Esophagus muscularis mucosa (tissue), 4 donors: ENCODE data around the gene IFNA6. TPM values are rescaled to one million over a fixed set of nuclear protein-coding genes. Genes with fewer than 3 reads are reported as not detected.

Experiments
- DNase-seq: peaks from one replicate; pipeline ENCODE4 v3.0.0-alpha.2; 2017; ENCODE audit errors: extremely low spot score
- H3K27ac ChIP-seq, 4 donors: fragments of 200-600 bp; sonication (generic); replicated peaks in 1 of 4; 1 replicate in 3 of 4; 2 replicates in 1 of 4; pipeline ENCODE4 v1.5.1; 2016 to 2019; ENCODE audit warnings: mild to moderate bottlenecking in 1 of 4
- H3K27me3 ChIP-seq, 4 donors: fragments of 200-600 bp; sonication (generic); one replicate each; pipeline versions ENCODE4 v1.5.1 to v1.6.0; 2016 to 2019
- H3K36me3 ChIP-seq, 4 donors: fragments of 200-600 bp; sonication (generic); one replicate each; pipeline ENCODE4 v1.5.1; 2016 to 2019
- H3K4me1 ChIP-seq, 4 donors: fragments of 200-600 bp; sonication (generic); one replicate each; pipeline ENCODE4 v1.5.1; 2016 to 2019
- H3K4me3 ChIP-seq, 4 donors: fragments of 200-600 bp; sonication (generic); 1 replicate in 2 of 4; 2 replicates in 2 of 4; pipeline ENCODE4 v1.5.1; 2016 to 2019; ENCODE audit warnings: mild to moderate bottlenecking in 4 of 4, moderate library complexity in 1 of 4
- H3K9me3 ChIP-seq, 4 donors: fragments of 200-600 bp; sonication (generic); 1 replicate in 3 of 4; 2 replicates in 1 of 4; pipeline ENCODE4 v1.5.1; 2016 to 2019
- CTCF ChIP-seq, 3 experiments: fragments of 200-600 bp in 2 of 3; fragments of 450-650 bp in 1 of 3; sonication (generic) in 2 of 3; IDR thresholded peaks; one replicate each; pipeline ENCODE4 v1.5.1; 2017 to 2019; ENCODE audit warnings: antibody characterized with exemption in 3 of 3, mild to moderate bottlenecking in 2 of 3, moderate library complexity in 1 of 3
- EP300 ChIP-seq: sonication (generic); formaldehyde crosslinking; IDR thresholded peaks from one replicate; pipeline ENCODE4 v1.6.1; 2017; ENCODE audit warnings: antibody characterized with exemption
- POLR2A ChIP-seq: fragments of 450-650 bp; IDR thresholded peaks from one replicate; pipeline ENCODE4 v1.6.1; 2017; ENCODE audit warnings: antibody characterized with exemption, moderate library complexity, mild to moderate bottlenecking, low read depth
- POLR2AphosphoS5 ChIP-seq, 2 donors: sonication (generic); formaldehyde crosslinking; IDR thresholded peaks; one replicate each; pipeline ENCODE4 v1.6.1; 2017; ENCODE audit warnings: antibody characterized with exemption in 2 of 2
- WGBS: methylation state at CpG from one replicate; pipeline ENCODE4 v1.1.5; 2018; 5-methylcytosine and 5-hydroxymethylcytosine counted together
- intact Hi-C: fragments of 100-400 bp; cut with DNase I; formaldehyde crosslinking; loops from one replicate; pipeline ENCODE4 v1.15.1; 2023
- total RNA-seq, 4 donors: library from RNA; depleted of rRNA; stranded (reverse); fragments of >200 nt; gene quantifications; one replicate each; pipeline versions ENCODE4 v1.1.0 to v1.2.1, GENCODE V29; 2016

IFNA6 gene
- total RNA-seq, result not detected

GRCh38 chr9:21350787-21351186, at the start of gene IFNA6:
IFNA6 (minus strand) TSS chr9:21350887; CDS start chr9:21350887, 0 bp downstream.
- H3K27me3 ChIP-seq, result peaks cover 0 to 5% (median 2%) of the 10 kb centered on the region in 4 donors
- no peaks in the 10 kb centered on the region for H3K9me3 ChIP-seq
- no peaks in the 10 kb centered on the region for H3K4me1 ChIP-seq
- H3K27ac ChIP-seq, result no peak within 1 kb of the TSS
- WGBS, result 93% methylated on average over 1 of the region's 1 CpG
- DNase-seq, result no peak
- H3K36me3 ChIP-seq, result no peaks in the 10 kb centered on the region
- no peak for TF ChIP-seq EP300
- TF ChIP-seq CTCF (IDR thresholded peaks at IDR 0.05), result no peak
- no peak for TF ChIP-seq POLR2AphosphoS5 (IDR thresholded peaks at IDR 0.05)
- TF ChIP-seq POLR2A, result no peak
- H3K4me3 ChIP-seq, result no peak within 1 kb of the TSS
- intact Hi-C loops, result no loop called here

GRCh38 chr9:21399956-21400355, 49.3 kb upstream of the IFNA6 start:
- intact Hi-C loops, result no loop called here
- DNase-seq, result no peak

GRCh38 chr9:21398955-21399489, 48.3 kb upstream of the IFNA6 start:
- peaks cover 0 to 52% (median 18%) of the 10 kb centered on the region in 4 donors for H3K27me3 ChIP-seq
- 83% methylated on average over 5 of the region's 5 CpGs for WGBS
- TF ChIP-seq EP300, result no peak
- TF ChIP-seq POLR2A, result no peak
- no peak for TF ChIP-seq CTCF (IDR thresholded peaks at IDR 0.05)
- no peak for TF ChIP-seq POLR2AphosphoS5 (IDR thresholded peaks at IDR 0.05)

More at GRCh38 chr9:21399956-21400355, 49.3 kb upstream of the IFNA6 start:
- peaks cover 0 to 52% (median 18%) of the 10 kb centered on the region in 4 donors for H3K27me3 ChIP-seq
- no peaks in the 10 kb centered on the region for H3K9me3 ChIP-seq
- H3K4me3 ChIP-seq, result no peak overlapping the region
- TF ChIP-seq CTCF (IDR thresholded peaks at IDR 0.05), result no peak
- no peak for TF ChIP-seq POLR2AphosphoS5 (IDR thresholded peaks at IDR 0.05)
- TF ChIP-seq EP300, result no peak
- no peak for TF ChIP-seq POLR2A
- no peaks in the 10 kb centered on the region for H3K36me3 ChIP-seq
- H3K27ac ChIP-seq, result no peak overlapping the region
- H3K4me1 ChIP-seq, result peaks cover 8 to 21% (median 18%) of the 10 kb centered on the region in 4 donors
- 28% methylated on average over 3 of the region's 3 CpGs for WGBS

GRCh38 chr9:21395778-21396717, 45.4 kb upstream of the IFNA6 start:
- no peak overlapping the region for H3K27ac ChIP-seq
- WGBS, result 9% methylated on average over 31 of the region's 40 CpGs
- TF ChIP-seq POLR2AphosphoS5 (IDR thresholded peaks at IDR 0.05), result no peak
- peak; percentile 52 to 83 (median 70) for TF ChIP-seq CTCF (IDR thresholded peaks at IDR 0.05)
- H3K27me3 ChIP-seq, result peaks cover 0 to 56% (median 3%) of the 10 kb centered on the region in 4 donors
- H3K36me3 ChIP-seq, result no peaks in the 10 kb centered on the region
- no peaks in the 10 kb centered on the region for H3K9me3 ChIP-seq
- H3K4me1 ChIP-seq, result peaks cover 0 to 8% (median 6%) of the 10 kb centered on the region in 4 donors
- no peak for DNase-seq
- intact Hi-C loops, result loop anchor here (2.0 kb wide), 1 partner anchor 79 kb away; no protein-coding TSS in a partner anchor
- H3K4me3 ChIP-seq, result peak overlapping the region; percentile 54 to 65 (median 56)

More at GRCh38 chr9:21398955-21399489, 48.3 kb upstream of the IFNA6 start:
- intact Hi-C loops, result no loop called here
- no peak for DNase-seq
- H3K27ac ChIP-seq, result no peak overlapping the region
- H3K36me3 ChIP-seq, result no peaks in the 10 kb centered on the region
- H3K9me3 ChIP-seq, result no peaks in the 10 kb centered on the region
- no peak overlapping the region for H3K4me3 ChIP-seq
- peaks cover 8 to 21% (median 18%) of the 10 kb centered on the region in 4 donors for H3K4me1 ChIP-seq
